ENCODE results near the gene CASK.

DNA sequence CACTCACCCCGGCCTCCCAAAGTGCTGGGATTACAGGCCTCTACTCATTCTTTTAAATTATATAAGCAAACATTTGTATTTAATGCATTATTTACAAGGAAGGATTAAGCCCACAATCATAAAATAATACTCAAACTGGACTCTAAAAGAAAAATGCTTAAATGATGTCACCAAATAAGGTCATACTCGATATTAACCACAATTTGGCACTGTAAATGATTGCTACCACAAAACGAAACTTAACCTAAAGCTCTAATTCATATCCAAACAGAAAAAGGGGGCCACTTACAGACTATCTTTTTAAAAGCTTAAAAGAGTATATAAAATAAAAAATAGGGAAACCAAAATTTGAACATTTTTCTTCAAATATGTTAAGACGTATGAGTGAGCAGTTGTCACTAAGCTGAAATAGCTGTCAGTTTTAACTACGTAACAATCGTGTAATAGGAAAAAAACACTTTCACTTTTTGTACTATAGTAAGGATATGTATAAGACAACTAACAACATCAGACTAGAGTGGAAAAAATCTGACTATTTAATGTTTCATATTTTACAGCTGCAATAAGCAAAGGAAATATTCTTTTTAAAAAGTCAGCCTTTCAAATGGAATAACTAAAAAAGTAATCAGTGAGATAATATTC is 342.8 kb downstream of the CASK start:
- TF ChIP-seq, protein P1, sequence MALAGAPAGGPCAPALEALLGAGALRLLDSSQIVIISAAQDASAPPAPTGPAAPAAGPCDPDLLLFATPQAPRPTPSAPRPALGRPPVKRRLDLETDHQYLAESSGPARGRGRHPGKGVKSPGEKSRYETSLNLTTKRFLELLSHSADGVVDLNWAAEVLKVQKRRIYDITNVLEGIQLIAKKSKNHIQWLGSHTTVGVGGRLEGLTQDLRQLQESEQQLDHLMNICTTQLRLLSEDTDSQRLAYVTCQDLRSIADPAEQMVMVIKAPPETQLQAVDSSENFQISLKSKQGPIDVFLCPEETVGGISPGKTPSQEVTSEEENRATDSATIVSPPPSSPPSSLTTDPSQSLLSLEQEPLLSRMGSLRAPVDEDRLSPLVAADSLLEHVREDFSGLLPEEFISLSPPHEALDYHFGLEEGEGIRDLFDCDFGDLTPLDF (CRISPR knock-in tag; IDR thresholded peaks at IDR 0.05) = no peak
- TF ChIP-seq CTCF (IDR thresholded peaks at IDR 0.05) = no peak
- TF ChIP-seq RORB (CRISPR knock-in tag; IDR thresholded peaks at IDR 0.05) = no peak
- no peak for TF ChIP-seq JUN (CRISPR knock-in tag; IDR thresholded peaks at IDR 0.05)
- no peak for TF ChIP-seq ZNF121 (CRISPR knock-in tag; IDR thresholded peaks at IDR 0.05)
- TF ChIP-seq ATF6 (CRISPR knock-in tag; IDR thresholded peaks at IDR 0.05) = no peak
- TF ChIP-seq, protein P2, sequence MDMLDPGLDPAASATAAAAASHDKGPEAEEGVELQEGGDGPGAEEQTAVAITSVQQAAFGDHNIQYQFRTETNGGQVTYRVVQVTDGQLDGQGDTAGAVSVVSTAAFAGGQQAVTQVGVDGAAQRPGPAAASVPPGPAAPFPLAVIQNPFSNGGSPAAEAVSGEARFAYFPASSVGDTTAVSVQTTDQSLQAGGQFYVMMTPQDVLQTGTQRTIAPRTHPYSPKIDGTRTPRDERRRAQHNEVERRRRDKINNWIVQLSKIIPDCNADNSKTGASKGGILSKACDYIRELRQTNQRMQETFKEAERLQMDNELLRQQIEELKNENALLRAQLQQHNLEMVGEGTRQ (CRISPR knock-in tag; IDR thresholded peaks at IDR 0.05) = no peak
- TF ChIP-seq SP1 (CRISPR knock-in tag; conservative IDR thresholded peaks at IDR 0.05) = no peak
- TF ChIP-seq SMAD4 (CRISPR knock-in tag; IDR thresholded peaks at IDR 0.05) = no peak
- TF ChIP-seq TP53 (CRISPR knock-in tag; IDR thresholded peaks at IDR 0.05) = no peak
- no peak for TF ChIP-seq ZNF416 (CRISPR knock-in tag; IDR thresholded peaks at IDR 0.05)
- TF ChIP-seq ARID4B (CRISPR knock-in tag; IDR thresholded peaks at IDR 0.05; ENCODE audit: borderline replicate concordance) = no peak

Measured in WTC11 (cell line).